Mucosa of rectum (tissue), 2 donors: Measurements from ENCODE around the gene MGAT4C.
"Not testable (repeated sequence)": the region's sequence is repeated elsewhere in the genome, so short reads cannot be mapped to it uniquely, and the experiment has no call there.

Experiments used
- H3K27ac ChIP-seq, 2 donors: one replicate each; pipeline ENCODE4 v1.7.0; 2013; ENCODE audit warnings: inconsistent platforms in 2 of 2, low read depth in 2 of 2, low read length in 2 of 2
- H3K27me3 ChIP-seq, 2 donors: one replicate each; pipeline ENCODE4 v1.7.0; 2013; ENCODE audit warnings: low read length in 2 of 2; ENCODE audit not compliant: control insufficient read depth in 2 of 2, insufficient read depth in 2 of 2
- H3K36me3 ChIP-seq, 2 donors: one replicate each; pipeline ENCODE4 v1.7.0; 2013; ENCODE audit warnings: low read length in 2 of 2; ENCODE audit not compliant: control insufficient read depth in 2 of 2, insufficient read depth in 2 of 2
- H3K4me1 ChIP-seq, 2 donors: one replicate each; pipeline ENCODE4 v1.7.0; 2013; ENCODE audit warnings: low read length in 2 of 2, mild to moderate bottlenecking in 1 of 2; ENCODE audit not compliant: control insufficient read depth in 2 of 2, insufficient read depth in 2 of 2
- H3K4me3 ChIP-seq, 2 donors: one replicate each; pipeline ENCODE4 v1.7.0; 2013; ENCODE audit warnings: low read length in 2 of 2
- H3K9ac ChIP-seq, 2 donors: one replicate each; pipeline ENCODE4 v1.7.0; 2013; ENCODE audit warnings: low read length in 2 of 2, low read depth in 1 of 2, mild to moderate bottlenecking in 1 of 2
- H3K9me3 ChIP-seq, 2 donors: one replicate each; pipeline ENCODE4 v1.7.0; 2013; ENCODE audit warnings: low read length in 2 of 2; ENCODE audit not compliant: control insufficient read depth in 2 of 2
- donor health status: healthy.
- donor health status: Normal muscosa, but diverticular disease.

The MGAT4C gene

GRCh38 chr12:86256163-86256562 lies at the start of gene MGAT4C:
MGAT4C (minus strand) TSS chr12:86256391.
- Histone ChIP-seq H3K9ac (no peak within 1 kb of the TSS), H3K27ac (no peak within 1 kb of the TSS), H3K27me3 (no peaks in the 10 kb centered on the region), H3K9me3 (no peaks in the 10 kb centered on the region), H3K36me3 (no peaks in the 10 kb centered on the region), H3K4me3 (no peak within 1 kb of the TSS), H3K4me1 (no peaks in the 10 kb centered on the region)

DNA sequence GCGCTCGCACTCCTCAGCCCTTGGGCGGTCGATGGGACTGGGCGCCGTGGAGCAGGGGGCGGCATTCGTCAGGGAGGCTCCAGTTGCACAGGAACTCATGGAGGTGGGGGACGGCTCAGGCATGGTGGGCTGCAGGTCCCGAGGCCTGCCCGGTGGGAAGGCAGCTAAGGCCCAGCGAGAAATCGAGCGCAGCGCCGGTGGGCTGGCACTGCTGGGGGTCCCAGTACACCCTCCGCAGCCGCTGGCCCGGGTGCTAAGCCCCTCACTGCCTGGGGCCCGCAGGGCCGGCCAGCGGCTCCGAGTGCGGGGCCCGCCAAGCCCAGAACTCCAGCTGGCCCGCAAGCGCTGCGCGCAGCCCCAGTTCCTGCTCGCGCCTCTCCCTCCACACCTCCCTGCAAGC lies 40.2 kb upstream of the MGAT4C start:
- not testable (repeated sequence) for H3K27me3 ChIP-seq, H3K9me3 ChIP-seq, H3K4me1 ChIP-seq, H3K4me3 ChIP-seq, H3K9ac ChIP-seq, H3K27ac ChIP-seq, H3K36me3 ChIP-seq

- Histone ChIP-seq H3K4me1 (no peaks in the 10 kb centered on the region), H3K27ac (no peak overlapping the region), H3K9me3 (no peaks in the 10 kb centered on the region)
Measured at GRCh38 chr12:86293682-86294240, 37.6 kb upstream of the MGAT4C start.

GRCh38 chr12:86292480-86292879 lies 36.3 kb upstream of the MGAT4C start:
- no peak overlapping the region for H3K27ac ChIP-seq
- no peak overlapping the region for H3K4me3 ChIP-seq

More at GRCh38 chr12:86293682-86294240, 37.6 kb upstream of the MGAT4C start:
- no peak overlapping the region for H3K4me3 ChIP-seq
- H3K27me3 ChIP-seq: no peaks in the 10 kb centered on the region
- no peak overlapping the region for H3K9ac ChIP-seq
- no peaks in the 10 kb centered on the region for H3K36me3 ChIP-seq

GRCh38 chr12:86290615-86291014 lies 34.4 kb upstream of the MGAT4C start:
- no peaks in the 10 kb centered on the region for H3K9me3 ChIP-seq
- no peak overlapping the region for H3K4me3 ChIP-seq
- no peaks in the 10 kb centered on the region for H3K27me3 ChIP-seq
- no peak overlapping the region for H3K9ac ChIP-seq
- H3K4me1 ChIP-seq: no peaks in the 10 kb centered on the region
- H3K27ac ChIP-seq: no peak overlapping the region
- H3K36me3 ChIP-seq: no peaks in the 10 kb centered on the region

More at GRCh38 chr12:86292480-86292879, 36.3 kb upstream of the MGAT4C start:
- H3K27me3 ChIP-seq: no peaks in the 10 kb centered on the region
- H3K9ac ChIP-seq: no peak overlapping the region
- H3K4me1 ChIP-seq: no peaks in the 10 kb centered on the region
- H3K36me3 ChIP-seq: no peaks in the 10 kb centered on the region
- H3K9me3 ChIP-seq: no peaks in the 10 kb centered on the region

- H3K4me1 ChIP-seq: no peaks in the 10 kb centered on the region
- H3K27ac ChIP-seq: no peak overlapping the region
- no peak overlapping the region for H3K4me3 ChIP-seq
- no peaks in the 10 kb centered on the region for H3K9me3 ChIP-seq
- no peak overlapping the region for H3K9ac ChIP-seq
- no peaks in the 10 kb centered on the region for H3K36me3 ChIP-seq
- no peaks in the 10 kb centered on the region for H3K27me3 ChIP-seq
Measured at GRCh38 chr12:86286119-86286518, 29.9 kb upstream of the MGAT4C start.

- no peak overlapping the region for H3K27ac ChIP-seq
- H3K27me3 ChIP-seq: no peaks in the 10 kb centered on the region
- H3K9me3 ChIP-seq: no peaks in the 10 kb centered on the region
- no peak overlapping the region for H3K9ac ChIP-seq
- H3K4me1 ChIP-seq: no peaks in the 10 kb centered on the region
- H3K4me3 ChIP-seq: no peak overlapping the region
- no peaks in the 10 kb centered on the region for H3K36me3 ChIP-seq
Measured at GRCh38 chr12:86283620-86284019, 27.4 kb upstream of the MGAT4C start.

DNA sequence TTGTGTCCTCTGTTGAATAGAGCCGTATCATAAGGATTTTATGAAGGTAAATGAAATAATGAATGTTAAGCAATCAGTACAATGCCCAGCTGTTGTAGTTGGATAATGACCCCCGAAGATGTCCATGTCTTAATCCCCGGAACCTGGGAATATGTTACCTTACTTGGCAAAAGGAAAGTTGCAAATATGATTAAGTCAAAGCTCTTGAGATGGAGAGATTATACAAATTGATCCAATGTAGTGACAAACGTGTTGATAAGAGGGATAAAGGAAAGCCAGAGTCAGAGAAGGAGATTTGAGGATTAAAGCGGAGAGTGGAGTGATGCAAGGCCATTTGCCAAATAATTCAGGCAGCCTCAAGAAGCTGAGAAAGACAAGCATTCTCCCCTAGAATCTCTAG lies 19.2 kb upstream of the MGAT4C start:
- no peaks in the 10 kb centered on the region for H3K36me3 ChIP-seq
- no peak overlapping the region for H3K9ac ChIP-seq
- no peak overlapping the region for H3K27ac ChIP-seq
- H3K4me1 ChIP-seq: no peaks in the 10 kb centered on the region
- H3K27me3 ChIP-seq: no peaks in the 10 kb centered on the region
- no peak overlapping the region for H3K4me3 ChIP-seq
- H3K9me3 ChIP-seq: no peaks in the 10 kb centered on the region

- H3K4me1 ChIP-seq: no peaks in the 10 kb centered on the region
- no peak overlapping the region for H3K9ac ChIP-seq
Measured at GRCh38 chr12:86265329-86265695, 9.1 kb upstream of the MGAT4C start.

DNA sequence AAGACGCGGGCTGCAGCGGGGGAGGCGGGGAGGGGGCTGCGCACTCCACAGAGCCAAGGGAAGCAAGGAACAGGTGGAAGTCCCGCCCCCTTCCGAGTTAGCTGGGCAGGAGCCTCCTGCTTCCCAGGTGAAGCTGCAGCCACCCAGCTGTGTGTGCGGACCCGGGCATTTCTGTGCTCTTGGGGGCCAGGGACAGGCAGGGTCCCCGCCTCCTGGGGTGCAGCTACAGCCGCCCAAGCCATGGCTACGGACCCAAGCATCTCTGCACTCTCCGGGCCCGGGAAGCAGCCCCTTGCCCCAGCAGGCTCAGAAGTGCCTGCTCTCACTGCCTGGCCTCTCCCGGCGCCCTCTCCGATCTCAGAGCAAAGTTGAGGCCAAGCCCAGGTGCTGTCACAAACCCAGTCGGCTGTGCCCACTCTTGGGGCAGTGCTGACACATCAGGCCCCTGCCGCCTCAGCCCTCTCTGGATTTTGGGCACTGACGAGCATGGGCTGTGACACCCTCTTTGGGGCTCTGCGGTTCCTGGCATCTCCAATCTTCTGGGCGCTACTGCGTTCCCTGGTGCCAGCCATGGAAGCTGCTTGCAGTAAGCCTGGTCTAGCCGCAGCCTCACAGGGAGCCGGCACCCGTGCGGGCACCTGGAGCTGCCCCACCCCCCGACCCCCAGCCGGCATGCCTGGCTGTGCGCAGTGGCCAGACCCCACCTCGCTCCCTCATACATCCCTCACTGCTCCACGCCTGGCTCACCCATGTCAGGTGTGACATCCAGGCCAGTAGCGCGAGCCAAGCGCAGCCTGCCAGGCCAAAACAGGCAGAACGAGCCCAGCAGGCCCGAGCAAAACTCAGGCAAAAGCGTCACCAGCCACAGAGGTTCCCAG lies 8.5 kb upstream of the MGAT4C start:
- no peaks in the 10 kb centered on the region for H3K27me3 ChIP-seq
- no peaks in the 10 kb centered on the region for H3K9me3 ChIP-seq
- H3K27ac ChIP-seq: no peak overlapping the region
- H3K36me3 ChIP-seq: no peaks in the 10 kb centered on the region
- no peaks in the 10 kb centered on the region for H3K4me1 ChIP-seq
- peak overlapping the region; percentile 53 to 61 for H3K4me3 ChIP-seq
- peak overlapping the region in 1 of 2 donors; percentile 16 for H3K9ac ChIP-seq

More at GRCh38 chr12:86265329-86265695, 9.1 kb upstream of the MGAT4C start:
- H3K4me3 ChIP-seq: peak overlapping the region; percentile 53 to 61
- H3K27me3 ChIP-seq: no peaks in the 10 kb centered on the region
- no peaks in the 10 kb centered on the region for H3K9me3 ChIP-seq
- H3K27ac ChIP-seq: no peak overlapping the region
- no peaks in the 10 kb centered on the region for H3K36me3 ChIP-seq
